H1 (cell line): ENCODE results near the gene ZNF879.

Experiments used
- ATF3 ChIP-seq: IDR thresholded peaks from 2 replicates; pipeline ENCODE4 v1.6.1; 2011; ENCODE audit warnings: low read depth, mild to moderate bottlenecking, low read length; ENCODE audit not compliant: insufficient read depth
- CBX8 ChIP-seq: fragments of 300-800, 300-1000 bp; sonication (generic); IDR thresholded peaks from 2 replicates; pipeline ENCODE4 v1.7.1; 2016; ENCODE audit warnings: low read depth, low read length, borderline replicate concordance
- CEBPB ChIP-seq: IDR thresholded peaks from 2 replicates; pipeline ENCODE4 v1.6.1; 2012; ENCODE audit warnings: low read depth, low read length
- CHD2 ChIP-seq: IDR thresholded peaks from 2 replicates; pipeline ENCODE4 v1.6.1; 2012; ENCODE audit warnings: low read length, improper control_type of control experiment
- CTCF ChIP-seq, 3 experiments: IDR thresholded peaks; 1 replicate in 2 of 3; 2 replicates in 1 of 3; pipeline versions ENCODE4 v1.5.1 to v1.6.1; 2011; ENCODE audit warnings: low read length in 3 of 3, mild to moderate bottlenecking in 3 of 3, inconsistent platforms in 2 of 3, low read depth in 1 of 3, moderate library complexity in 1 of 3; ENCODE audit not compliant: insufficient read depth in 1 of 3; ENCODE audit errors: control extremely low read depth in 1 of 3
- EP300 ChIP-seq, 2 experiments: IDR thresholded peaks; 1 replicate in 1 of 2; 2 replicates in 1 of 2; pipeline ENCODE4 v1.6.1; 2011 to 2012; ENCODE audit warnings: low read depth in 2 of 2, low read length in 2 of 2, mild to moderate bottlenecking in 2 of 2, borderline replicate concordance in 1 of 2, inconsistent platforms in 1 of 2, moderate library complexity in 1 of 2
- EZH2 ChIP-seq: fragments of 200-600 bp; sonication (generic); IDR thresholded peaks from 2 replicates; pipeline ENCODE4 v1.7.1; 2012; ENCODE audit warnings: low read depth, mild to moderate bottlenecking, moderate library complexity, low read length, inconsistent platforms; ENCODE audit not compliant: severe bottlenecking
- GABPA ChIP-seq: IDR thresholded peaks from 2 replicates; pipeline ENCODE4 v1.6.1; 2011; ENCODE audit warnings: mild to moderate bottlenecking, low read length, moderate library complexity, borderline replicate concordance; ENCODE audit not compliant: insufficient read depth
- GTF2F1 ChIP-seq: IDR thresholded peaks from 2 replicates; pipeline ENCODE4 v1.6.1; 2012; ENCODE audit warnings: low read depth, low read length, improper control_type of control experiment, borderline replicate concordance
- HDAC6 ChIP-seq: IDR thresholded peaks from one replicate; pipeline ENCODE4 v1.7.1; 2012; ENCODE audit warnings: low read depth, mild to moderate bottlenecking, inconsistent platforms, low read length, moderate library complexity
- RFX5 ChIP-seq: IDR thresholded peaks from 2 replicates; pipeline ENCODE4 v1.6.1; 2011; ENCODE audit warnings: low read depth, low read length, improper control_type of control experiment, borderline replicate concordance
- SIN3A ChIP-seq, 2 experiments: IDR thresholded peaks in 1 of 2; conservative IDR thresholded peaks in 1 of 2; 2 replicates each; pipeline ENCODE4 v1.6.1; 2011 to 2012; ENCODE audit warnings: low read length in 2 of 2, improper control_type of control experiment in 1 of 2, low read depth in 1 of 2, mild to moderate bottlenecking in 1 of 2
- YY1 ChIP-seq: IDR thresholded peaks from 2 replicates; pipeline ENCODE4 v1.6.1; 2011; ENCODE audit warnings: low read depth, mild to moderate bottlenecking, low read length
- ZNF274 ChIP-seq: IDR thresholded peaks from 2 replicates; pipeline ENCODE4 v1.7.0; 2012; ENCODE audit warnings: low read length, borderline replicate concordance; ENCODE audit errors: extremely low read depth

GRCh38 chr5:178991190-178992145 is 32.1 kb upstream of the ZNF879 start:
- no peak for TF ChIP-seq CBX8
- TF ChIP-seq SIN3A (conservative IDR thresholded peaks at IDR 0.05 in 1 of 2, IDR thresholded peaks at IDR 0.05 in 1 of 2; ENCODE audit: low read depth in 1 of 2, low read length in 2 of 2): no peak
- TF ChIP-seq GABPA: no peak
- TF ChIP-seq EP300 (IDR thresholded peaks at IDR 0.05; ENCODE audit: borderline replicate concordance in 1 of 2, low read depth in 2 of 2, low read length in 2 of 2): no peak
- no peak for TF ChIP-seq CEBPB
- TF ChIP-seq CTCF (IDR thresholded peaks at IDR 0.05; ENCODE audit: control extremely low read depth in 1 of 3, insufficient read depth in 1 of 3, low read depth in 1 of 3, low read length in 3 of 3): no peak
- no peak for TF ChIP-seq RFX5
- TF ChIP-seq ZNF274: no peak
- TF ChIP-seq CHD2: no peak
- TF ChIP-seq ATF3: no peak
- no peak for TF ChIP-seq EZH2
- no peak for TF ChIP-seq GTF2F1
- no peak for TF ChIP-seq HDAC6
- no peak for TF ChIP-seq YY1
